Kidney (tissue), 14 donors: Measurements from ENCODE around the gene MEAF6. TPM values are rescaled to one million over a fixed set of nuclear protein-coding genes. Genes with fewer than 3 reads are reported as not detected.

Experiments used
- DNase-seq, 5 donors: peaks; one replicate each; pipeline ENCODE4 v3.0.0-alpha.2; 2013 to 2020
- FAIRE-seq: peaks from 2 replicates; lab custom pipeline; 2012; peaks lifted over from hg19 to GRCh38; lab: Jason Lieb, UNC
- H3K27ac ChIP-seq, 2 donors: one replicate each; pipeline ENCODE4 v1.7.0; 2013; ENCODE audit warnings: low read depth in 2 of 2, low read length in 2 of 2, inconsistent platforms in 1 of 2
- H3K27me3 ChIP-seq: one replicate; pipeline ENCODE4 v1.7.1; 2013; ENCODE audit warnings: low read length, inconsistent platforms; ENCODE audit not compliant: control insufficient read depth, insufficient read depth
- H3K36me3 ChIP-seq, 3 donors: one replicate each; pipeline versions ENCODE4 v1.7.0 to v1.7.1; 2013; ENCODE audit warnings: low read length in 3 of 3, control low read depth in 1 of 3, inconsistent platforms in 1 of 3; ENCODE audit not compliant: insufficient read depth in 3 of 3, control insufficient read depth in 2 of 3
- H3K4me1 ChIP-seq, 3 donors: one replicate each; pipeline versions ENCODE4 v1.7.0 to v1.7.1; 2013; ENCODE audit warnings: low read length in 3 of 3, inconsistent platforms in 1 of 3, low read depth in 1 of 3; ENCODE audit not compliant: control insufficient read depth in 2 of 3, insufficient read depth in 2 of 3
- H3K4me3 ChIP-seq, 3 donors: one replicate each; pipeline versions ENCODE4 v1.7.0 to v1.8.1; 2013; ENCODE audit warnings: low read length in 3 of 3, control low read depth in 1 of 3, inconsistent platforms in 1 of 3
- H3K9ac ChIP-seq, 3 donors: one replicate each; pipeline versions ENCODE4 v1.7.0 to v1.7.1; 2013; ENCODE audit warnings: low read length in 3 of 3, control low read depth in 1 of 3, inconsistent platforms in 1 of 3
- H3K9me3 ChIP-seq, 3 donors: one replicate each; pipeline versions ENCODE4 v1.7.0 to v1.7.1; 2013; ENCODE audit warnings: low read length in 3 of 3, control low read depth in 1 of 3, inconsistent platforms in 1 of 3; ENCODE audit not compliant: control insufficient read depth in 2 of 3, insufficient read depth in 1 of 3
- intact Hi-C: fragments of 100-400 bp; cut with DNase I; formaldehyde crosslinking; loops from one replicate; pipeline ENCODE4 v1.11.1; 2022
- polyA plus RNA-seq: library from polyadenylated mRNA; stranded (reverse); fragments of 350-450 nt; fragmentation: Illumina TruSeq; extraction: RNeasy Lipid Tissue Mini Kit (QIAGEN cat#74804); gene quantifications from one replicate; pipeline ENCODE4 v1.2.3, GENCODE V29; 2014; ENCODE audit warnings: low read depth, low replicate concordance; ENCODE audit not compliant: insufficient read depth
- total RNA-seq: library from RNA; stranded (reverse); fragmentation: NEBNext Ultra II Directional; extraction: Animal tissue kit (Norgen Biotek cat#: 25700); gene quantifications from one replicate; pipeline ENCODE4 v1.2.1, GENCODE V29; 2021
- TF ChIP-seq, protein P1 (sequence below): IDR thresholded peaks from 3 replicates; pipeline ENCODE4 v1.5.1; 2012; ENCODE audit warnings: mild to moderate bottlenecking, moderate library complexity, borderline replicate concordance; ENCODE audit not compliant: insufficient read depth; ENCODE audit errors: extremely low read depth
- donor health status: control.
- donor health status: control.
- donor health status: control.
- donor health status: control.
- donor health status: control.
- donor health status: DM: yes; HTN: yes; CAD: no.
- donor health status: Normal renal cell carcinoma (clear cell type).

The MEAF6 gene
- total and polyA plus RNA-seq, 2 donors from 2014 or later, result 45.7 to 65.8 TPM

- intact Hi-C loops, result loop anchor here (10.0 kb wide), 1 partner anchor 232 kb away; no protein-coding TSS in a partner anchor
- TF ChIP-seq, protein P1, sequence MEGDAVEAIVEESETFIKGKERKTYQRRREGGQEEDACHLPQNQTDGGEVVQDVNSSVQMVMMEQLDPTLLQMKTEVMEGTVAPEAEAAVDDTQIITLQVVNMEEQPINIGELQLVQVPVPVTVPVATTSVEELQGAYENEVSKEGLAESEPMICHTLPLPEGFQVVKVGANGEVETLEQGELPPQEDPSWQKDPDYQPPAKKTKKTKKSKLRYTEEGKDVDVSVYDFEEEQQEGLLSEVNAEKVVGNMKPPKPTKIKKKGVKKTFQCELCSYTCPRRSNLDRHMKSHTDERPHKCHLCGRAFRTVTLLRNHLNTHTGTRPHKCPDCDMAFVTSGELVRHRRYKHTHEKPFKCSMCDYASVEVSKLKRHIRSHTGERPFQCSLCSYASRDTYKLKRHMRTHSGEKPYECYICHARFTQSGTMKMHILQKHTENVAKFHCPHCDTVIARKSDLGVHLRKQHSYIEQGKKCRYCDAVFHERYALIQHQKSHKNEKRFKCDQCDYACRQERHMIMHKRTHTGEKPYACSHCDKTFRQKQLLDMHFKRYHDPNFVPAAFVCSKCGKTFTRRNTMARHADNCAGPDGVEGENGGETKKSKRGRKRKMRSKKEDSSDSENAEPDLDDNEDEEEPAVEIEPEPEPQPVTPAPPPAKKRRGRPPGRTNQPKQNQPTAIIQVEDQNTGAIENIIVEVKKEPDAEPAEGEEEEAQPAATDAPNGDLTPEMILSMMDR, result no peak
- H3K4me3 ChIP-seq, result no peak overlapping the region
Observed at GRCh38 chr1:37452416-37452815, 62.1 kb downstream of the MEAF6 start.

GRCh38 chr1:37449936-37450335 lies 64.6 kb downstream of the MEAF6 start:
- peaks cover 0 to under 1% (median 0%) of the 10 kb centered on the region in 3 donors for H3K4me1 ChIP-seq
- TF ChIP-seq, protein P1, result no peak
- no peak overlapping the region for H3K4me3 ChIP-seq
- H3K36me3 ChIP-seq, result no peaks in the 10 kb centered on the region
- H3K27ac ChIP-seq, result no peak overlapping the region
- no peak for DNase-seq
- intact Hi-C loops, result loop anchor here (10.0 kb wide), 1 partner anchor 235 kb away; no protein-coding TSS in a partner anchor
- H3K27me3 ChIP-seq, result no peaks in the 10 kb centered on the region
- no peaks in the 10 kb centered on the region for H3K9me3 ChIP-seq
- no peak for FAIRE-seq
- H3K9ac ChIP-seq, result no peak overlapping the region

More at GRCh38 chr1:37452416-37452815, 62.1 kb downstream of the MEAF6 start:
- no peak overlapping the region for H3K9ac ChIP-seq
- peaks cover 0 to 2% (median 0%) of the 10 kb centered on the region in 3 donors for H3K4me1 ChIP-seq
- no peaks in the 10 kb centered on the region for H3K9me3 ChIP-seq
- H3K36me3 ChIP-seq, result no peaks in the 10 kb centered on the region
- FAIRE-seq (no peak), DNase-seq (no peak)
- H3K27me3 ChIP-seq, result no peaks in the 10 kb centered on the region
- H3K27ac ChIP-seq, result no peak overlapping the region

DNA sequence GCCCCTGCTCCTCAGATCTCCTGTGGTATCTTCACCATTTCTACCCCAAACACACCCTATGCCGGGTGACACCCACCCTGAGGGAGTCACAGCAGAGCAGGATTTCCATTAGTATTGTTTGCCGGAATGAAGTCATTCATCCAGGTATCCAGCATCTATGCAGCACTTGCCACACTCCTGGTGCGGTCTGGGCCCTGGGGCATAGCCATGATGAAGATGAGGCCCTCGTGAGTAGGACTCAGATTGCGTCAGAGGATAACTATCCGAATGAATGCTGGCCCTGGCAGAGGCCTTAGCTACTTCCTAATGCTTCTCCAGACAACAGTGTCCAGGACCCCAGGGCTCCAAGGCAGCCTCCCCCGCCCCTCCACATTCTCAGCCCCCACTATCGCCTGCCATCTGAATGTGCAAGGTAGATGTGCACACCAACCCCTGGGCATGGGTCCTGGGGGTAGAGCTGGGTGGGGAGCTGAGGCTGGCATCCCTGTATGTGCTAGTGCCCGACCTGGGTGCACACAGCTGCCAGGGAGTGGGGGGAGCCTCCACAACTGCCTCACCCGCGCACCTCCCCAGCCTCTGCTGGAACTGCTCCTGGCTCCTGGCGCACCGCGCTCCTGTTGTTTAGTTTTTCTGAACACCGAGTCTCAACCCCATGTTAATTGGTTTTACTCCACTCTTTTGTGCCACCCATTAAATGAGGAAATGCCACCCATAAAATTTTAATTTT lies 65.7 kb downstream of the MEAF6 start:
- FAIRE-seq (no peak), DNase-seq (no peak)
- Histone ChIP-seq H3K4me1 (no peaks in the 10 kb centered on the region), H3K27ac (no peak overlapping the region), H3K9me3 (no peaks in the 10 kb centered on the region), H3K9ac (no peak overlapping the region), H3K27me3 (no peaks in the 10 kb centered on the region), H3K36me3 (no peaks in the 10 kb centered on the region), H3K4me3 (no peak overlapping the region)
- intact Hi-C loops, result no loop called here
- TF ChIP-seq, protein P1, result no peak
